HEK293 (cell line): ENCODE measurements around the gene GPC2.

Source experiments
- CTCF ChIA-PET: fragments of 350-600 bp; formaldehyde crosslinking; extraction: SDS; loops from one replicate; lab custom pipeline; 2021; ENCODE audit warnings: antibody characterized with exemption; lab: Yijun Ruan, JAX
- POLR2A ChIA-PET: fragments of 300-600 bp; formaldehyde crosslinking; extraction: SDS; loops from one replicate; lab custom pipeline; 2020; ENCODE audit warnings: antibody characterized with exemption, inconsistent platforms; lab: Yijun Ruan, JAX
- H3K27ac ChIP-seq: fragments of 200-500 bp; sonication (Bioruptor generic); 2 replicates; pipeline ENCODE4 v1.5.1; 2014; ENCODE audit warnings: low read depth, low read length, control low read depth, inconsistent platforms; ENCODE audit errors: extremely low read depth
- H3K36me3 ChIP-seq, 2 experiments: fragments of 200-500 bp in 1 of 2; sonication (Bioruptor generic) in 1 of 2; 1 replicate in 1 of 2; 2 replicates in 1 of 2; pipeline ENCODE4 v1.5.1; 2014 to 2017; ENCODE audit warnings: inconsistent platforms in 2 of 2, low read length in 2 of 2; ENCODE audit not compliant: control insufficient read depth in 2 of 2, insufficient read depth in 1 of 2
- H3K4me1 ChIP-seq: fragments of 200-500 bp; sonication (Bioruptor generic); 2 replicates; pipeline ENCODE4 v1.5.1; 2014; ENCODE audit warnings: mild to moderate bottlenecking, low read length, inconsistent platforms; ENCODE audit not compliant: control insufficient read depth, insufficient read depth
- H3K4me3 ChIP-seq: 2 replicates; pipeline ENCODE4 v1.5.1; 2011; ENCODE audit warnings: low read depth, mild to moderate bottlenecking, control low read depth, low read length, moderate library complexity
- H3K9me3 ChIP-seq: fragments of 200-500 bp; sonication (Bioruptor generic); 2 replicates; pipeline ENCODE4 v1.5.1; 2014; ENCODE audit warnings: low read depth, low read length, inconsistent platforms; ENCODE audit not compliant: control insufficient read depth, insufficient read depth
- EGR2 ChIP-seq: fragments of 450-650 bp; formaldehyde crosslinking; IDR thresholded peaks from 2 replicates; pipeline ENCODE4 v1.5.1; 2016; ENCODE audit warnings: low read depth, missing biosample characterization, missing genetic modification characterization
- GLI2 ChIP-seq: fragments of 450-650 bp; formaldehyde crosslinking; IDR thresholded peaks from 2 replicates; pipeline ENCODE4; 2017; ENCODE audit warnings: missing biosample characterization, missing genetic modification characterization, low read depth, borderline replicate concordance
- IKZF3 ChIP-seq: fragments of 450-650 bp; IDR thresholded peaks from 2 replicates; pipeline ENCODE4 v1.5.0; 2018; ENCODE audit warnings: missing biosample characterization, mild to moderate bottlenecking, missing genetic modification characterization, moderate library complexity
- KLF10 ChIP-seq: fragments of 450-650 bp; IDR thresholded peaks from 2 replicates; pipeline ENCODE4 v1.5.1; 2018; ENCODE audit warnings: missing biosample characterization, mild to moderate bottlenecking, missing genetic modification characterization
- SP3 ChIP-seq: fragments of 450-650 bp; formaldehyde crosslinking; IDR thresholded peaks from 2 replicates; pipeline ENCODE4 v1.5.1; 2016; ENCODE audit warnings: missing biosample characterization, missing genetic modification characterization
- ZBTB20 ChIP-seq: fragments of 450-650 bp; formaldehyde crosslinking; IDR thresholded peaks from 2 replicates; pipeline ENCODE4 v1.5.1; 2016; ENCODE audit warnings: missing biosample characterization, missing genetic modification characterization
- ZNF202 ChIP-seq: fragments of 450-650 bp; formaldehyde crosslinking; IDR thresholded peaks from 2 replicates; pipeline ENCODE4 v1.5.1; 2016; ENCODE audit warnings: missing biosample characterization, missing genetic modification characterization, borderline replicate concordance
- ZNF211 ChIP-seq: fragments of 450-650 bp; formaldehyde crosslinking; IDR thresholded peaks from 2 replicates; pipeline ENCODE4 v1.5.1; 2016; ENCODE audit warnings: low read depth, missing biosample characterization, missing genetic modification characterization
- ZNF214 ChIP-seq: fragments of 450-650 bp; formaldehyde crosslinking; IDR thresholded peaks from 2 replicates; pipeline ENCODE4 v1.5.1; 2017; ENCODE audit warnings: missing biosample characterization, mild to moderate bottlenecking, missing genetic modification characterization, borderline replicate concordance
- ZNF324 ChIP-seq: fragments of 450-650 bp; formaldehyde crosslinking; IDR thresholded peaks from 2 replicates; pipeline ENCODE4 v1.5.1; 2016; ENCODE audit warnings: missing biosample characterization, missing genetic modification characterization
- ZNF350 ChIP-seq: fragments of 450-650 bp; formaldehyde crosslinking; IDR thresholded peaks from 2 replicates; pipeline ENCODE4 v1.5.0; 2017; ENCODE audit warnings: missing biosample characterization, mild to moderate bottlenecking, missing genetic modification characterization
- ZNF391 ChIP-seq: fragments of 450-650 bp; formaldehyde crosslinking; IDR thresholded peaks from 2 replicates; pipeline ENCODE4 v1.5.1; 2016; ENCODE audit warnings: low read depth, missing biosample characterization, missing genetic modification characterization, borderline replicate concordance
- ZNF48 ChIP-seq: fragments of 450-650 bp; formaldehyde crosslinking; IDR thresholded peaks from 2 replicates; pipeline ENCODE4 v1.5.1; 2016; ENCODE audit warnings: missing biosample characterization, missing genetic modification characterization
- ZNF501 ChIP-seq: fragments of 450-650 bp; formaldehyde crosslinking; IDR thresholded peaks from 2 replicates; pipeline ENCODE4 v1.5.1; 2016; ENCODE audit warnings: missing biosample characterization, missing genetic modification characterization
- ZNF571 ChIP-seq: fragments of 450-650 bp; formaldehyde crosslinking; IDR thresholded peaks from 2 replicates; pipeline ENCODE4 v1.5.0; 2017; ENCODE audit warnings: missing biosample characterization, missing genetic modification characterization
- ZNF596 ChIP-seq: fragments of 450-650 bp; IDR thresholded peaks from 2 replicates; pipeline ENCODE4 v1.5.0; 2018; ENCODE audit warnings: missing biosample characterization, mild to moderate bottlenecking, missing genetic modification characterization, moderate library complexity
- ZNF626 ChIP-seq: fragments of 450-650 bp; sonication (Bioruptor Pico); formaldehyde crosslinking; IDR thresholded peaks from 2 replicates; pipeline ENCODE4 v1.5.1; 2018; ENCODE audit warnings: missing biosample characterization, missing genetic modification characterization, inconsistent platforms
- ZNF654 ChIP-seq: fragments of 450-650 bp; formaldehyde crosslinking; IDR thresholded peaks from 2 replicates; pipeline ENCODE4 v1.5.1; 2016; ENCODE audit warnings: low read depth, missing biosample characterization, missing genetic modification characterization
- ZNF701 ChIP-seq: fragments of 450-650 bp; formaldehyde crosslinking; IDR thresholded peaks from 2 replicates; pipeline ENCODE4 v1.5.1; 2016; ENCODE audit warnings: missing biosample characterization, missing genetic modification characterization
- TF ChIP-seq, protein P1 (sequence below): fragments of 450-650 bp; formaldehyde crosslinking; IDR thresholded peaks from 2 replicates; pipeline ENCODE4 v1.5.1; 2017; ENCODE audit warnings: missing biosample characterization, missing genetic modification characterization
- TF ChIP-seq, protein P2 (sequence below): fragments of 450-650 bp; formaldehyde crosslinking; conservative IDR thresholded peaks from 2 replicates; pipeline ENCODE4 v1.5.1; 2016; ENCODE audit warnings: low read depth, missing biosample characterization, missing genetic modification characterization
- TF ChIP-seq, protein P3 (sequence below): fragments of 450-650 bp; formaldehyde crosslinking; IDR thresholded peaks from 2 replicates; pipeline ENCODE4 v1.5.1; 2016; ENCODE audit warnings: missing biosample characterization, missing genetic modification characterization
- TF ChIP-seq, protein P4 (sequence below): fragments of 450-650 bp; formaldehyde crosslinking; IDR thresholded peaks from 2 replicates; pipeline ENCODE4 v1.5.1; 2016; ENCODE audit warnings: missing biosample characterization, missing genetic modification characterization

Gene GPC2

DNA sequence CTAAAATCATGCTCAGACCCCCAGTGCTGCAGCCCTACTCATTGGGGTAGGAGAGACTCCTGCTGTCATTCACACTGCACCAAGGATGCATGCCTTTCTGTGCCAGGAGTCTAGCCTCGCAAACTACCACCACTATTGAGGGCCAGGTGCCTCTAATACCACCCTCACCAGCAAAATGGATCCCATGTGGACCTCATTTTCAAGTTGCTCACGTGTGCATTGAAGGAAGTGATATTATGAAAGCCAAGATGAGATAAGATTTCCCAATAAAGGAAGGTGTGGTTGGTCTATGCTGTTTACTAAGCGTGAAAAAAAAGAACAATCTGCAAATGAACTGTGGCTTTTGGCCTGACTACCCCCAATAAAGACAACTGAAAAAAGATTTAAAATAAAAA is 35.6 kb downstream of the GPC2 start (continued):
- no peak for TF ChIP-seq ZNF350 (tag by site-specific recombination)

DNA sequence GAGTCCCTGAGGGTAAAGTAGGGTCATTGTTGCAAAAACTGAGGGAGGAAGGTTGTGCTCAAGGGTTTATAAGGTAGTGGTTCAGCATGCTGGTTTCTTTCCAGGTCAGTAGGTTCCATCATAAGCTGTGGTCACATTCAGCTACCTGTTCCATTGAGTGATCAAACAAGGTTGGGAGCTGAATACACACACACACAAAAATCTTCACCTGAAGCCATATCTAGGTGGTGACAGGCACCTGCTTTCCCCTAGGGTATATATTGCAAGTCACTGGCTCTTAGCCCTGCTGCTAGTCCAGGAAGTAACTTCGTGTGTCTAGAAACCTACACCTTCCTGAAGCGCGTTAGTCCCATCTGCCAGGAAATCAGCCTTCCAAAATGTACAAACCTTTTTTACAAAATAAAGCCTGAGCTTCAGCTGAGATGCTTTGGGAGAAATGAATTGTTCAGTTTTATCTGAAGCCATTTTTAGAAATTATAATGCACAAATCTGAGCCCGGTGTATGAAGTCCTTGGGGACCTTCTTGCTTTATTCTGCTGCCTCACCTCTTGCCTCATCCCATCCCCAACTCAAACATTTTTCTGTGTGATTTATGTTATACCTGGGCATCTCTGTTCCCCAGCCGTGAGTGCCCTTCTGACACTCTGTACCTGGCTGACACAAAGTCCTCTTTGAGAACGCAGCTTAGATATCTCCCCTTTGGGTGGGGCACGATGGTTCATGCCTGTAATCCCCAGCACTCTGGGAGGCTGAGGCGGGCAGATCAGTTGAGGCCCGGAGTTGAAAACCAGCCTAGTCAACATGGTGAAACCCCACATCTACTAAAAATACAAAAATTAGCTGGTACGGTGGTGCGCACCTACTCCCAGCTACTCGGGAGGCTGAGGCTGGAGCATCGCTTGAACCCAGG is 39.1 kb downstream of the GPC2 start:
- H3K4me3 ChIP-seq, result no peak overlapping the region
- H3K4me1 ChIP-seq, result no peaks in the 10 kb centered on the region
- no peak for TF ChIP-seq ZBTB20 (tag by site-specific recombination)
- TF ChIP-seq ZNF211, result no peak
- no peak for TF ChIP-seq EGR2 (tag by site-specific recombination)
- TF ChIP-seq ZNF571 (tag by site-specific recombination), result no peak
- no peak for TF ChIP-seq ZNF626 (tag by site-specific recombination)
- TF ChIP-seq, protein P1, sequence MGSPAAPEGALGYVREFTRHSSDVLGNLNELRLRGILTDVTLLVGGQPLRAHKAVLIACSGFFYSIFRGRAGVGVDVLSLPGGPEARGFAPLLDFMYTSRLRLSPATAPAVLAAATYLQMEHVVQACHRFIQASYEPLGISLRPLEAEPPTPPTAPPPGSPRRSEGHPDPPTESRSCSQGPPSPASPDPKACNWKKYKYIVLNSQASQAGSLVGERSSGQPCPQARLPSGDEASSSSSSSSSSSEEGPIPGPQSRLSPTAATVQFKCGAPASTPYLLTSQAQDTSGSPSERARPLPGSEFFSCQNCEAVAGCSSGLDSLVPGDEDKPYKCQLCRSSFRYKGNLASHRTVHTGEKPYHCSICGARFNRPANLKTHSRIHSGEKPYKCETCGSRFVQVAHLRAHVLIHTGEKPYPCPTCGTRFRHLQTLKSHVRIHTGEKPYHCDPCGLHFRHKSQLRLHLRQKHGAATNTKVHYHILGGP, result no peak
- no peak for TF ChIP-seq ZNF701
- no peak for TF ChIP-seq ZNF391 (tag by site-specific recombination)
- no peak for TF ChIP-seq ZNF214 (tag by site-specific recombination)
- TF ChIP-seq ZNF48 (tag by site-specific recombination), result no peak
- no peak for TF ChIP-seq ZNF202 (tag by site-specific recombination)
- no peak for TF ChIP-seq SP3 (tag by site-specific recombination)
- no peak for TF ChIP-seq KLF10 (tag by site-specific recombination)
- TF ChIP-seq, all 188 proteins: peak for 0
- ChIA-PET CTCF (interaction anchor here (0.6 to 2.1 kb wide), 6 partner anchors 7 to 468 kb away, joined by 3 to 7 read pairs (median 4); no protein-coding TSS in a partner anchor), POLR2A (interaction anchor here (0.8 to 2.1 kb wide), 2 partner anchors 11 to 69 kb away, joined by 4 to 8 read pairs; partner anchors contain the start of gene LAMTOR4)
- H3K36me3 ChIP-seq, result no peaks in the 10 kb centered on the region
- no peaks in the 10 kb centered on the region for H3K9me3 ChIP-seq
- no peak overlapping the region for H3K27ac ChIP-seq

DNA sequence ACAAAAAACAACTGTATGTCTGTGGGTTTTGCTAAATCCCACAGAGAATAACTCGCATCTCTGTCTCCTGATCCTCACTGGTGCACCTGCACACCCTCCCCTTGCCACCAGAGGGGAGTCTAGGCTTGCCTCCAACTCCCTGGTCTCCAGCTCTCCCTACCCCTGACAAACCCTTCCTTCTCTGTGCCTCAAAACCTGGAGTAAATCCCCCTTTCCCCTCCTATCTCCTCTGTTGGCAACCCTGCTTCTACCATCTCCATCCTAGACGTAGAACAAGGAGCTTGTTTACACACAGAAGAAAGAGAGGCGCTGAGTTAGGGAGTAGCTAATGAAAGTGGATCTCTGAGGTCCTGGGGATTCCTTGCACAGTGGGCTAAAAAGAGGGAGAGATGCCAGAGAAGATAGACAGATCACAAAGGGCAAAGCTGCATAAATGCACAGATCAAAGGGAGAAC is 44.5 kb downstream of the GPC2 start:
- no peaks in the 10 kb centered on the region for H3K36me3 ChIP-seq
- no peak overlapping the region for H3K4me3 ChIP-seq
- POLR2A ChIA-PET, result interaction anchor here (0.7 to 1.5 kb wide), 6 partner anchors 16 to 296 kb away, joined by 3 to 7 read pairs (median 4); partner anchors contain the start of genes AP4M1, LAMTOR4, MCM7 and ZCWPW1
- no peaks in the 10 kb centered on the region for H3K9me3 ChIP-seq
- CTCF ChIA-PET, result interaction anchor here (0.6 to 8.7 kb wide), 43 partner anchors 8 to 1731 kb away, joined by 3 to 119 read pairs (median 4); partner anchors contain the start of genes AP4M1, GAL3ST4, GPC2 and LAMTOR4
- H3K4me1 ChIP-seq, result no peaks in the 10 kb centered on the region
- no peak overlapping the region for H3K27ac ChIP-seq
- TF ChIP-seq ZNF501 (tag by site-specific recombination) (peak; percentile 73), GLI2 (no peak), ZNF654 (tag by site-specific recombination) (peak; percentile 99), IKZF3 (tag by site-specific recombination) (peak; percentile 52), ZNF596 (no peak), ZNF324 (tag by site-specific recombination) (no peak)
- TF ChIP-seq, protein P2, sequence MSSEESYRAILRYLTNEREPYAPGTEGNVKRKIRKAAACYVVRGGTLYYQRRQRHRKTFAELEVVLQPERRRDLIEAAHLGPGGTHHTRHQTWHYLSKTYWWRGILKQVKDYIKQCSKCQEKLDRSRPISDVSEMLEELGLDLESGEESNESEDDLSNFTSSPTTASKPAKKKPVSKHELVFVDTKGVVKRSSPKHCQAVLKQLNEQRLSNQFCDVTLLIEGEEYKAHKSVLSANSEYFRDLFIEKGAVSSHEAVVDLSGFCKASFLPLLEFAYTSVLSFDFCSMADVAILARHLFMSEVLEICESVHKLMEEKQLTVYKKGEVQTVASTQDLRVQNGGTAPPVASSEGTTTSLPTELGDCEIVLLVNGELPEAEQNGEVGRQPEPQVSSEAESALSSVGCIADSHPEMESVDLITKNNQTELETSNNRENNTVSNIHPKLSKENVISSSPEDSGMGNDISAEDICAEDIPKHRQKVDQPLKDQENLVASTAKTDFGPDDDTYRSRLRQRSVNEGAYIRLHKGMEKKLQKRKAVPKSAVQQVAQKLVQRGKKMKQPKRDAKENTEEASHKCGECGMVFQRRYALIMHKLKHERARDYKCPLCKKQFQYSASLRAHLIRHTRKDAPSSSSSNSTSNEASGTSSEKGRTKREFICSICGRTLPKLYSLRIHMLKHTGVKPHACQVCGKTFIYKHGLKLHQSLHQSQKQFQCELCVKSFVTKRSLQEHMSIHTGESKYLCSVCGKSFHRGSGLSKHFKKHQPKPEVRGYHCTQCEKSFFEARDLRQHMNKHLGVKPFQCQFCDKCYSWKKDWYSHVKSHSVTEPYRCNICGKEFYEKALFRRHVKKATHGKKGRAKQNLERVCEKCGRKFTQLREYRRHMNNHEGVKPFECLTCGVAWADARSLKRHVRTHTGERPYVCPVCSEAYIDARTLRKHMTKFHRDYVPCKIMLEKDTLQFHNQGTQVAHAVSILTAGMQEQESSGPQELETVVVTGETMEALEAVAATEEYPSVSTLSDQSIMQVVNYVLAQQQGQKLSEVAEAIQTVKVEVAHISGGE (tag by site-specific recombination), result no peak
- TF ChIP-seq, protein P3, sequence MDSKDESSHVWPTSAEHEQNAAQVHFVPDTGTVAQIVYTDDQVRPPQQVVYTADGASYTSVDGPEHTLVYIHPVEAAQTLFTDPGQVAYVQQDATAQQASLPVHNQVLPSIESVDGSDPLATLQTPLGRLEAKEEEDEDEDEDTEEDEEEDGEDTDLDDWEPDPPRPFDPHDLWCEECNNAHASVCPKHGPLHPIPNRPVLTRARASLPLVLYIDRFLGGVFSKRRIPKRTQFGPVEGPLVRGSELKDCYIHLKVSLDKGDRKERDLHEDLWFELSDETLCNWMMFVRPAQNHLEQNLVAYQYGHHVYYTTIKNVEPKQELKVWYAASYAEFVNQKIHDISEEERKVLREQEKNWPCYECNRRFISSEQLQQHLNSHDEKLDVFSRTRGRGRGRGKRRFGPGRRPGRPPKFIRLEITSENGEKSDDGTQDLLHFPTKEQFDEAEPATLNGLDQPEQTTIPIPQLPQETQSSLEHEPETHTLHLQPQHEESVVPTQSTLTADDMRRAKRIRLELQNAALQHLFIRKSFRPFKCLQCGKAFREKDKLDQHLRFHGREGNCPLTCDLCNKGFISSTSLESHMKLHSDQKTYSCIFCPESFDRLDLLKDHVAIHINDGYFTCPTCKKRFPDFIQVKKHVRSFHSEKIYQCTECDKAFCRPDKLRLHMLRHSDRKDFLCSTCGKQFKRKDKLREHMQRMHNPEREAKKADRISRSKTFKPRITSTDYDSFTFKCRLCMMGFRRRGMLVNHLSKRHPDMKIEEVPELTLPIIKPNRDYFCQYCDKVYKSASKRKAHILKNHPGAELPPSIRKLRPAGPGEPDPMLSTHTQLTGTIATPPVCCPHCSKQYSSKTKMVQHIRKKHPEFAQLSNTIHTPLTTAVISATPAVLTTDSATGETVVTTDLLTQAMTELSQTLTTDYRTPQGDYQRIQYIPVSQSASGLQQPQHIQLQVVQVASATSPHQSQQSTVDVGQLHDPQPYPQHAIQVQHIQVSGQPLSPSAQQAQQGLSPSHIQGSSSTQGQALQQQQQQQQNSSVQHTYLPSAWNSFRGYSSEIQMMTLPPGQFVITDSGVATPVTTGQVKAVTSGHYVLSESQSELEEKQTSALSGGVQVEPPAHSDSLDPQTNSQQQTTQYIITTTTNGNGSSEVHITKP (tag by site-specific recombination), result peak; percentile 32; the same call in 1 of the 2 replicates
- TF ChIP-seq, protein P4, sequence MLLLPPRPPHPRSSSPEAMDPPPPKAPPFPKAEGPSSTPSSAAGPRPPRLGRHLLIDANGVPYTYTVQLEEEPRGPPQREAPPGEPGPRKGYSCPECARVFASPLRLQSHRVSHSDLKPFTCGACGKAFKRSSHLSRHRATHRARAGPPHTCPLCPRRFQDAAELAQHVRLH (tag by site-specific recombination), result peak; percentile 84; the same call in 1 of the 2 replicates
